Heart left ventricle (tissue), 16 donors: Measurements from ENCODE around the gene RBMS1. TPM values are rescaled to one million over a fixed set of nuclear protein-coding genes. Genes with fewer than 3 reads are reported as not detected.

Experiments used
- ATAC-seq, 4 donors: fragments of 200-7000 bp; cut with Tn5 transposase; one replicate each; pipeline ENCODE4 v1.9.1; 2020 to 2022; ENCODE audit warnings: moderate library complexity in 4 of 4, mild to moderate bottlenecking in 3 of 4, moderate number of reproducible peaks in 1 of 4
- DNase-seq, 5 donors: peaks; one replicate each; pipeline ENCODE4 v3.0.0-alpha.2; 2020
- H3K27ac ChIP-seq, 12 donors: fragments of 200-600 bp; sonication (generic) in 4 of 12; one replicate each; pipeline versions ENCODE4 v1.5.0 to v1.8.0; 2016 to 2022; ENCODE audit warnings: mild to moderate bottlenecking in 2 of 12
- H3K27me3 ChIP-seq, 9 donors: fragments of 200-600 bp; sonication (generic) in 2 of 9; one replicate each; pipeline versions ENCODE4 v1.5.1 to v1.8.0; 2016 to 2022; ENCODE audit warnings: mild to moderate bottlenecking in 3 of 9
- H3K36me3 ChIP-seq, 9 donors: fragments of 200-600 bp; sonication (generic) in 2 of 9; one replicate each; pipeline versions ENCODE4 v1.5.0 to v1.8.0; 2018 to 2022; ENCODE audit warnings: mild to moderate bottlenecking in 2 of 9
- H3K4me1 ChIP-seq, 12 donors: fragments of 200-600 bp; sonication (generic) in 4 of 12; one replicate each; pipeline versions ENCODE4 v1.5.0 to v1.8.0; 2016 to 2022; ENCODE audit warnings: mild to moderate bottlenecking in 3 of 12
- H3K4me3 ChIP-seq, 12 donors: fragments of 200-600 bp; sonication (generic) in 4 of 12; one replicate each; pipeline versions ENCODE4 v1.5.0 to v1.8.0; 2017 to 2022; ENCODE audit warnings: mild to moderate bottlenecking in 9 of 12, moderate library complexity in 4 of 12
- H3K9me3 ChIP-seq, 12 donors: fragments of 200-600 bp; sonication (generic) in 4 of 12; one replicate each; pipeline versions ENCODE4 v1.5.0 to v1.8.0; 2016 to 2022; ENCODE audit warnings: mild to moderate bottlenecking in 1 of 12
- POLR2A ChIP-seq, 2 donors: fragments of 450-650 bp; IDR thresholded peaks; one replicate each; pipeline ENCODE4 v1.6.1; 2017; ENCODE audit warnings: antibody characterized with exemption in 2 of 2, mild to moderate bottlenecking in 2 of 2, moderate library complexity in 2 of 2
- WGBS, 4 donors: extraction: QIAGEN DNeasy Blood & Tissue Kit in 2 of 4; methylation state at CpG; one replicate each; pipeline versions ENCODE4 v1.1.5 to v1.1.7; 2013 to 2018; 5-methylcytosine and 5-hydroxymethylcytosine counted together
- intact Hi-C, 10 donors: fragments of 100-400 bp; cut with DNase I; formaldehyde crosslinking; loops; one replicate each; pipeline versions ENCODE4 v1.11.1 to v1.14.2; 2022
- polyA plus RNA-seq, 2 donors: library from polyadenylated mRNA; stranded (reverse); fragments of 200-250 nt; gene quantifications; one replicate each; pipeline ENCODE4 v1.2.3, GENCODE V29; 2013
- total RNA-seq, 9 donors: library from RNA; depleted of rRNA in 2 of 9; stranded (reverse); fragments of >200 nt in 2 of 9; fragmentation: NEBNext Ultra II Directional in 3 of 9; extraction: Animal tissue kit (Norgen Biotek cat#: 25700) in 3 of 9; gene quantifications; one replicate each; pipeline versions ENCODE4 v1.1.0 to v1.2.4, GENCODE V29; 2016 to 2023
- TF ChIP-seq, protein P1 (sequence below), 12 donors: fragments of 200-600 bp; sonication (generic) in 4 of 12; IDR thresholded peaks; one replicate each; pipeline versions ENCODE4 v1.5.0 to v1.8.0; 2018 to 2022; ENCODE audit warnings: antibody characterized with exemption in 12 of 12, mild to moderate bottlenecking in 5 of 12
- donor health status: ischemic (EF 13 %, LVEDD 7.1; RV severe dilation, severe dysfunction).
- donor health status: healthy with polysubstance abuse.
- donor health status: DM: no; HTN: yes; CAD: no.
- donor health status: DM: no; HTN: no; CAD: no.
- donor health status: ischemic (EF 25% LVEDD 6.9; RV normal size, moderate dysfunction).
- donor health status: ischemic (EF 25% LVEDD 5.7; RV mildly dilated, moderate dysfunction).
- donor health status: healthy.
- donor health status: DM: yes; HTN: yes; CAD: no.
- donor health status: ischemic (EF 35%, LVEDD 5.7; RV mildly dilated, moderate dysfunction).
- donor health status: nonischemic (EF 11% LVEDD 7.7; RV severe dilation, severe dysfunction).
- donor health status: DM: yes; HTN: yes; CAD: no.
- donor health status: PGD.
- donor health status: ischemic (EF 29% LVEDD 5.4; RV normal size, mild dysfunction).
- donor health status: nonischemic (EF 23%, LVEDD 6.1; RV moderate dilation, normal function).

The RBMS1 gene
- total and polyA plus RNA-seq, 11 donors, result 32.4 to 102 (median 52.6) TPM

DNA sequence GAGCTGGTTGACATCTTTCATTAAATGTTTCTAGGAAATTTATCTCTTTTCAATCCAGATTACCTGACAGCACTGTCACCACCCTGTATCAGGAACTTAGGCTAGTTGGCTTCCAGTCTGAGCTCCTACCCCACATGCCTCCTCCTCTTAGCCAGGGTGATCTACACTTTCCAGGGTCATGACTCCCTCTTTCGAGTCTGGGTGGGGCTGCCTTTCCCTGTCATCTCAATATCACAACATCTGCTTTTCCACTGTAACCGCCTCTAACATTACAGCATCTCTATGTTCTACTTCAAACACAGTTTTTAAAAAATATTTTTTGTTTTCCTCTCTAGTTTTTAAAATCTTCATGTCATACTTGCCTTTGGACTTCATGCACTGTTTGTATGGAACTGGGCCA is 129.2 kb downstream of the RBMS1 start:
- peaks cover 0 to 39% (median 9%) of the 10 kb centered on the region in 9 donors for H3K36me3 ChIP-seq
- 33 to 38% (median 35%) methylated on average over 2 of the region's 2 CpGs for WGBS, 4 donors
- H3K27ac ChIP-seq, result peak overlapping the region in 9 of 12 donors; percentile 4 to 71 (median 39)
- H3K4me1 ChIP-seq, result peaks cover 8 to 96% (median 76%) of the 10 kb centered on the region in 12 donors
- intact Hi-C loops, result no loop called here
- no peak for DNase-seq
- ATAC-seq, result peak in 3 of 4 donors; percentile 35 to 60 (median 46)
- no peaks in the 10 kb centered on the region for H3K27me3 ChIP-seq
- H3K9me3 ChIP-seq, result no peaks in the 10 kb centered on the region
- TF ChIP-seq, protein P1, sequence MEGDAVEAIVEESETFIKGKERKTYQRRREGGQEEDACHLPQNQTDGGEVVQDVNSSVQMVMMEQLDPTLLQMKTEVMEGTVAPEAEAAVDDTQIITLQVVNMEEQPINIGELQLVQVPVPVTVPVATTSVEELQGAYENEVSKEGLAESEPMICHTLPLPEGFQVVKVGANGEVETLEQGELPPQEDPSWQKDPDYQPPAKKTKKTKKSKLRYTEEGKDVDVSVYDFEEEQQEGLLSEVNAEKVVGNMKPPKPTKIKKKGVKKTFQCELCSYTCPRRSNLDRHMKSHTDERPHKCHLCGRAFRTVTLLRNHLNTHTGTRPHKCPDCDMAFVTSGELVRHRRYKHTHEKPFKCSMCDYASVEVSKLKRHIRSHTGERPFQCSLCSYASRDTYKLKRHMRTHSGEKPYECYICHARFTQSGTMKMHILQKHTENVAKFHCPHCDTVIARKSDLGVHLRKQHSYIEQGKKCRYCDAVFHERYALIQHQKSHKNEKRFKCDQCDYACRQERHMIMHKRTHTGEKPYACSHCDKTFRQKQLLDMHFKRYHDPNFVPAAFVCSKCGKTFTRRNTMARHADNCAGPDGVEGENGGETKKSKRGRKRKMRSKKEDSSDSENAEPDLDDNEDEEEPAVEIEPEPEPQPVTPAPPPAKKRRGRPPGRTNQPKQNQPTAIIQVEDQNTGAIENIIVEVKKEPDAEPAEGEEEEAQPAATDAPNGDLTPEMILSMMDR (IDR thresholded peaks at IDR 0.05), result no peak
- TF ChIP-seq POLR2A (IDR thresholded peaks at IDR 0.05), result no peak
- no peak overlapping the region for H3K4me3 ChIP-seq

- Histone ChIP-seq H3K36me3 (peaks cover 0 to 39% (median 9%) of the 10 kb centered on the region in 9 donors), H3K4me1 (peaks cover 4 to 96% (median 72%) of the 10 kb centered on the region in 12 donors), H3K9me3 (no peaks in the 10 kb centered on the region), H3K27ac (peak overlapping the region in 8 of 12 donors; percentile 6 to 71 (median 30)), H3K27me3 (no peaks in the 10 kb centered on the region), H3K4me3 (no peak overlapping the region)
- DNase-seq (no peak), ATAC-seq (no peak)
- 22 to 35% (median 23%) methylated on average over 3 of the region's 3 CpGs for WGBS, 4 donors
- intact Hi-C loops, result no loop called here
- TF ChIP-seq POLR2A (IDR thresholded peaks at IDR 0.05), result no peak
- TF ChIP-seq, protein P1 (IDR thresholded peaks at IDR 0.05), result no peak
Observed at GRCh38 chr2:160363961-160364360, 129.6 kb downstream of the RBMS1 start.

DNA sequence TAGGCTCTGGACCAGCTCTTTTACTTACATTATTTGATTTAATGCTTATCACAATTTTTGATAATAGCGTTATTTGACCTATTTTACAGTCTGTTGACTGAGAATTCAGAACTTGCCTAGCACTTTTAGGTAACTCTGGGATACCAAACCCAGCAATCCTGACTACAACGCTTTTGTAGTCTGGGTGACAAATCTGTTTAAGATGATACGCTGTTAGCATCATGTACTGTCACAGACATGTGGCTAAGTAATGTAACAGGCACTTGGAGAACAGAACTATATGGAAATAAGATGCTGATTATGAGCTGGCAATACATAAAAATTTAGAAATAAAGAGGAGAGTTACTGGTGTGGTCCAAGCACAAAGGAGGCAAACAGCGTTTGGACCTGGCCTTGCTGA is 130.6 kb downstream of the RBMS1 start:
- peaks cover 3 to 96% (median 64%) of the 10 kb centered on the region in 12 donors for H3K4me1 ChIP-seq
- intact Hi-C loops, result no loop called here
- WGBS, 4 donors, result 68 to 79% (median 78%) methylated on average over 4 of the region's 4 CpGs
- H3K27me3 ChIP-seq, result no peaks in the 10 kb centered on the region
- H3K36me3 ChIP-seq, result peaks cover 0 to 39% (median 9%) of the 10 kb centered on the region in 9 donors
- peak overlapping the region in 3 of 12 donors; percentile 8 to 61 (median 30) for H3K27ac ChIP-seq
- no peak for ATAC-seq
- no peak for DNase-seq
- no peak overlapping the region for H3K4me3 ChIP-seq
- TF ChIP-seq POLR2A (IDR thresholded peaks at IDR 0.05), result no peak
- TF ChIP-seq, protein P1 (IDR thresholded peaks at IDR 0.05), result no peak
- no peaks in the 10 kb centered on the region for H3K9me3 ChIP-seq

DNA sequence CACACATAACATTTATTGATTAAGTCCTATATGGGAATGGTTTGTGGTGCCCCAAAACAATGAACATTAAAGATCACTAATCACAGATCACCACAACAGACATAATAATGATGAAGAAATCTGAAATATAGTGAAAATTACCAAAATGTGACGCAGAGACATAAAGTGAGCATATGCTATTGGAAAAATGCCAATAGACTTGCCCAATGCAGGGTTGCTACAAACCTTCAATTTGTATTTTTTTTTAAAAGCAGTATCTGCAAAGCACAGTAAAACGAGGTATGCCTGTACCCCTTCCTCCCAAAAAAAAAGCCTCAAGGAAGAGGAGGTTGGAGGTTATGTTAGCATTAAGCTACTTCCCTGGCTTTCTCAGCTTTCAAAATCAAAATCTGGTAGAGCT is 131.1 kb downstream of the RBMS1 start:
- no peaks in the 10 kb centered on the region for H3K9me3 ChIP-seq
- H3K36me3 ChIP-seq, result peaks cover 0 to 39% (median 9%) of the 10 kb centered on the region in 9 donors
- WGBS, 4 donors, result 83 to 97% (median 85%) methylated on average over 2 of the region's 2 CpGs
- DNase-seq, result no peak
- no peak overlapping the region for H3K4me3 ChIP-seq
- H3K4me1 ChIP-seq, result peaks cover 3 to 96% (median 61%) of the 10 kb centered on the region in 12 donors
- H3K27me3 ChIP-seq, result no peaks in the 10 kb centered on the region
- H3K27ac ChIP-seq, result peak overlapping the region in 2 of 12 donors; percentile 30 to 61
- no peak for TF ChIP-seq POLR2A (IDR thresholded peaks at IDR 0.05)
- TF ChIP-seq, protein P1 (IDR thresholded peaks at IDR 0.05), result no peak
- ATAC-seq, result no peak
- intact Hi-C loops, result no loop called here
